Measurements from ENCODE around the gene GATA1. TPM values are rescaled to one million over a fixed set of nuclear protein-coding genes. Genes with fewer than 3 reads are reported as not detected.
A peak's percentile ranks its signal among the peaks of the same experiment; 100 is the strongest.

The GATA1 gene
- total RNA-seq = not detected

- no peak for ATAC-seq
- no peaks in the 10 kb centered on the region for H3K9me3 Mint-ChIP-seq (ENCODE audit: insufficient read depth)
- peaks cover 16% of the 10 kb centered on the region for H3K4me1 Mint-ChIP-seq (ENCODE audit: low read depth)
- peaks cover 6% of the 10 kb centered on the region for H3K27me3 Mint-ChIP-seq (ENCODE audit: low read depth)
- no peak within 1 kb of the TSS for H3K4me3 Mint-ChIP-seq
- H3K27ac Mint-ChIP-seq = no peak within 1 kb of the TSS
- DNase-seq = no peak
- H3K36me3 Mint-ChIP-seq (ENCODE audit: low read depth) = no peaks in the 10 kb centered on the region
- CTCF ChIA-PET = no interaction called here
- POLR2A ChIA-PET = no interaction called here
Observed at GRCh38 chrX:48786341-48786800, at the start of gene GATA1. TSS of gene GATA1 (plus strand) at chrX:48786590. CDS start at chrX:48791110, 4,520 bp downstream.

GRCh38 chrX:48736878-48737212 lies 49.5 kb upstream of the GATA1 start:
- ChIA-PET CTCF (interaction anchor here (1.0 kb wide), 3 partner anchors 65 to 201 kb away, joined by 3 to 6 read pairs (median 5); partner anchors contain the start of gene HDAC6), POLR2A (interaction anchor here (0.6 to 2.1 kb wide), 15 partner anchors 11 to 548 kb away, joined by 3 to 24 read pairs (median 4); partner anchors contain the start of genes HDAC6, RBM3, SUV39H1 and WAS)
- Mint-ChIP-seq H3K27me3 (ENCODE audit: low read depth) (no peaks in the 10 kb centered on the region), H3K4me3 (peak overlapping the region; percentile 96), H3K4me1 (ENCODE audit: low read depth) (peaks cover 21% of the 10 kb centered on the region), H3K27ac (peak overlapping the region; percentile 97), H3K9me3 (ENCODE audit: insufficient read depth) (no peaks in the 10 kb centered on the region), H3K36me3 (ENCODE audit: low read depth) (peaks cover 3% of the 10 kb centered on the region)
- DNase-seq (no peak), ATAC-seq (no peak)

DNA sequence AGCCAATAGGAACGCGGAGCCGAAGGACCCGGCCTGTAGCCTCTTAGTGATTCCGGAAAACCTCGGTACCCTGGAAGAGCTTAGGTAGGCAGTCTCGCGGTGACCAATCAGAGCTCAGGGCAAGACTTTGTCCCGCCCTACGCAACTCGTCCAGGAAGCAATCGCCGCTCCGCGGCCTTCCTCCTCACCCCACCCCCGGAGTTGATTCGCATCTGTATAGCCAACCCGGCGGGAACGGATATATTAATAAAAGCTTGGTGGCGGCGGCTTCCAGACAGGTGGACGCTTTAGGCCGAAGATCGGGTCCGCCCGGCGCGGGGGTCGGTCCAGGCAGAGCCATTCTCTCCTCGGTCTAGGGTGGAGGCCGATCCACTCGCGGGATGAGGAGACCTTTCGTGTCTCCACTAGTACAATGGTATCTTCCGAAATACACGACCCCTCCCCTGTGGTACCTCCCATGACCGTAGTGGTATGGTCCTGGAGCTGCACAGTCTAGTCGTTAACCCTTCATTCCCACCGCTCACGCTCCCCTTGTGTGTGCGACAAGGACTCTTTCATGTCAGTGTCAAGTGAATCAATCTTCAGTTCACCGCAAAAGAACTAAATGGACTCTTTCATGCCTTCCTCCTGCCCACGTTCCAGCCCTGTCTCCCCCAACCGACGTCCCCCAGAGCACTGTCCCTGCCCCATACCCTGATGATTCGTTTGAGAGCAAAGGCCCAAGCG lies 49.0 kb upstream of the GATA1 start:
- H3K4me3 Mint-ChIP-seq = peak overlapping the region; percentile 96
- no peaks in the 10 kb centered on the region for H3K9me3 Mint-ChIP-seq (ENCODE audit: insufficient read depth)
- H3K36me3 Mint-ChIP-seq (ENCODE audit: low read depth) = peaks cover 3% of the 10 kb centered on the region
- POLR2A ChIA-PET = interaction anchor here (0.6 to 2.1 kb wide), 16 partner anchors 11 to 548 kb away, joined by 3 to 24 read pairs (median 4); partner anchors contain the start of genes HDAC6, RBM3, SUV39H1 and WAS
- CTCF ChIA-PET = interaction anchor here (1.0 kb wide), 3 partner anchors 64 to 200 kb away, joined by 3 to 6 read pairs (median 5); partner anchors contain the start of gene HDAC6
- ATAC-seq (peak; percentile 100), DNase-seq (peak; percentile 93)
- peaks cover 21% of the 10 kb centered on the region for H3K4me1 Mint-ChIP-seq (ENCODE audit: low read depth)
- H3K27ac Mint-ChIP-seq = peak overlapping the region; percentile 97
- H3K27me3 Mint-ChIP-seq (ENCODE audit: low read depth) = no peaks in the 10 kb centered on the region

DNA sequence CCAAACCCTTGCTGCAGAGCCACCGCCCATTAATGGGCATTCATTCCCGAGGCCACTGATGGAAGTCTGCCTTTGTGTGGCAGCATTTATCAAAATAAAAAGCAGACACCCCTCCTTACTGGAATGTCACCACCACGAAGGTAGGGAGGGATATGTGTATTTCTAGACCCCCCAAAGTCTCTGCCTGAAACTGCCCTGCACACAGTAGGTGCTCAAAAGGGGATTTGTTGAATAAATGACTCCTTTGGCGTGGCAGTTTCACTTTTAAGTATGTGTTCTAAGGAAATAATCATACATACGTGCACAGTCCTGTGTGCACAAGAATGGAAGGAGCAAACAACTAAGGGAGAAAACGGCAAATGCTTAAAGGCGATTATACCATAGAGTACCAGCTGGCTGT lies 48.5 kb upstream of the GATA1 start:
- Mint-ChIP-seq H3K27ac (peak overlapping the region; percentile 97), H3K4me1 (ENCODE audit: low read depth) (peaks cover 21% of the 10 kb centered on the region), H3K4me3 (peak overlapping the region; percentile 96), H3K36me3 (ENCODE audit: low read depth) (peaks cover 3% of the 10 kb centered on the region), H3K9me3 (ENCODE audit: insufficient read depth) (no peaks in the 10 kb centered on the region), H3K27me3 (ENCODE audit: low read depth) (no peaks in the 10 kb centered on the region)
- no peak for ATAC-seq
- CTCF ChIA-PET = interaction anchor here (1.0 kb wide), 1 partner anchor 90 kb away, joined by 6 read pairs; no protein-coding TSS in a partner anchor
- POLR2A ChIA-PET = interaction anchor here (0.6 to 2.1 kb wide), 9 partner anchors 12 to 164 kb away, joined by 4 to 24 read pairs (median 6); partner anchors contain the start of genes HDAC6, RBM3, SUV39H1 and WAS
- no peak for DNase-seq

DNA sequence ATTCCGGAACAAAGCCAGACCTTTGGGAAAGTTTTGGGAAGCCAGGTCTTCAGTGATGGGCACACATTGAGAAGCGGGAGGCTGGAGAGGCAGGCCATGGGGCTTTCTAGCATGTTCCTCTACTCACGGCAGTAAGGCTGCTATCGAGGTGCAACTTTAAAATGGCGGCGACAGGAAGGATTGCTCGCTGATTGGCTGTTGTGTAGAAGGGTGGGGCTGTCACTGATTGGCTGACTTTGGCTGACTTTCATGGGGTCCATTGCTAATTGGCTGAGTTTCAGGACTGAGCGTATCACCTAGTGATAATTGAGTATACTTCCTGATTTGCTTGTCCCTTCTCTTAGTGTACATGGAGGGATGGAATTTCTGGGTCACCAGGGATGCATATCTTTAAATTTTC lies 44.6 kb upstream of the GATA1 start:
- POLR2A ChIA-PET = no interaction called here

DNA sequence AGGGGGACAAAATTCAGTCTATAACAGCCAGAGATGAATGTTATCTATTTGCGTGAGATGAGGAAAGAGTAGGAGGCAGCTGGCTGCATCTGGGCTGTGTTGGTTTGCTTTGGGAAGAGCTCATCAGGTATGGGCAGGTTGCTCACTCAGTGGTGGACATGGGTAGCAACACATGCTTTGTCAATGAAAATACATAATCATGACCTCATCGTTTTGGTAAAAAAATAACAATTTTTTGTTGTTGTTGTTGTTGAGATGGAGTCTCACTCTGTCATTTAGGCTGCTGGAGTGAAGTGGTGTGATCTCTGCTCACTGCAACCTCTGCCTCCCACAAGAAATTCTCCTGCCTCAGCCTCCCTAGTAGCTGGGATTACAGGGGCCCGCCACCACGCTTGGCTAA lies 41.2 kb upstream of the GATA1 start:
- no peak for DNase-seq
- no peak overlapping the region for H3K27ac Mint-ChIP-seq

More for the DNA sequence above, 44.6 kb upstream of the GATA1 start:
- no peaks in the 10 kb centered on the region for H3K36me3 Mint-ChIP-seq (ENCODE audit: low read depth)
- no peak overlapping the region for H3K4me3 Mint-ChIP-seq
- no peak for ATAC-seq
- H3K27ac Mint-ChIP-seq = no peak overlapping the region
- H3K27me3 Mint-ChIP-seq (ENCODE audit: low read depth) = no peaks in the 10 kb centered on the region
- DNase-seq = no peak
- CTCF ChIA-PET = no interaction called here
- no peaks in the 10 kb centered on the region for H3K9me3 Mint-ChIP-seq (ENCODE audit: insufficient read depth)
- H3K4me1 Mint-ChIP-seq (ENCODE audit: low read depth) = peaks cover 11% of the 10 kb centered on the region

DNA sequence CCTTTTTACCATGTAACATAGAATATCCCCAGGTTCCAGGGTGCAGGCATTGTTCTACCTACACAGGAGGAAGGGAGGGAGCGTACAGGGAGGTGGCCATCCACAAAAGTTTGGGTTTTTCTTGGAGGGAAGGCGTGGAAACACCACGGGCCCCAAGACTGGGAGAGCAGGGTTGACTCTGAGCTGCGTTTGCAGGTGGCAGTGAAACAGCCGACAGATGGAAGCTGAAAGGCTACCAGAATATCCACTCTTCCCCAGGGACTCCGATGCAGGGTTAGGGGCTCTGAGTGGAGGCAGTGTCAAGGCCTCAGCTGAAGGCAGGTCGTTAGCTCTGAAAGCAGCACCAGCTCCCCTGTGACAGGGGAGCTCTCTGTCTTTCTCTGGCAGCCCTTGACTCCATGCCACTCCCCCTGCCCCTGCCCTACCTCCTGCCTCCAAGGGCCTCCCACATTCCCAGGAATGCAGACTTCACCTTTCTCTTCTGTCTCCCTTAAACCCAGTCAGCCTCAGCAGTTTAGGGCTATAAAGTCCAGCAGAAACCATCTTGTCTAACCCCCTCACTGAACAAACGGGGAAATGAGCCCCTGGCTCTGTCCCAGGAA lies 38.9 kb upstream of the GATA1 start:
- POLR2A ChIA-PET = no interaction called here
- H3K27ac Mint-ChIP-seq = no peak overlapping the region

More for the DNA sequence above, 41.2 kb upstream of the GATA1 start:
- H3K9me3 Mint-ChIP-seq (ENCODE audit: insufficient read depth) = no peaks in the 10 kb centered on the region
- CTCF ChIA-PET = no interaction called here
- H3K4me3 Mint-ChIP-seq = no peak overlapping the region
- no peak for ATAC-seq
- no peaks in the 10 kb centered on the region for H3K4me1 Mint-ChIP-seq (ENCODE audit: low read depth)
- no peaks in the 10 kb centered on the region for H3K27me3 Mint-ChIP-seq (ENCODE audit: low read depth)
- no peaks in the 10 kb centered on the region for H3K36me3 Mint-ChIP-seq (ENCODE audit: low read depth)
- POLR2A ChIA-PET = no interaction called here

GRCh38 chrX:48749182-48749581 lies 37.2 kb upstream of the GATA1 start:
- Mint-ChIP-seq H3K36me3 (ENCODE audit: low read depth) (no peaks in the 10 kb centered on the region), H3K4me1 (ENCODE audit: low read depth) (peaks cover 3% of the 10 kb centered on the region), H3K27ac (no peak overlapping the region), H3K4me3 (no peak overlapping the region), H3K27me3 (ENCODE audit: low read depth) (no peaks in the 10 kb centered on the region), H3K9me3 (ENCODE audit: insufficient read depth) (no peaks in the 10 kb centered on the region)
- POLR2A ChIA-PET = interaction anchor here (0.9 kb wide), 1 partner anchor 12 kb away, joined by 3 read pairs; no protein-coding TSS in a partner anchor
- CTCF ChIA-PET = interaction anchor here (1.0 kb wide), 1 partner anchor 101 kb away, joined by 6 read pairs; no protein-coding TSS in a partner anchor
- no peak for ATAC-seq
- DNase-seq = no peak

More for the DNA sequence above, 38.9 kb upstream of the GATA1 start:
- Mint-ChIP-seq H3K36me3 (ENCODE audit: low read depth) (no peaks in the 10 kb centered on the region), H3K4me1 (ENCODE audit: low read depth) (peaks cover 3% of the 10 kb centered on the region), H3K9me3 (ENCODE audit: insufficient read depth) (no peaks in the 10 kb centered on the region), H3K27me3 (ENCODE audit: low read depth) (no peaks in the 10 kb centered on the region), H3K4me3 (no peak overlapping the region)
- ATAC-seq = no peak
- no peak for DNase-seq
- CTCF ChIA-PET = no interaction called here

DNA sequence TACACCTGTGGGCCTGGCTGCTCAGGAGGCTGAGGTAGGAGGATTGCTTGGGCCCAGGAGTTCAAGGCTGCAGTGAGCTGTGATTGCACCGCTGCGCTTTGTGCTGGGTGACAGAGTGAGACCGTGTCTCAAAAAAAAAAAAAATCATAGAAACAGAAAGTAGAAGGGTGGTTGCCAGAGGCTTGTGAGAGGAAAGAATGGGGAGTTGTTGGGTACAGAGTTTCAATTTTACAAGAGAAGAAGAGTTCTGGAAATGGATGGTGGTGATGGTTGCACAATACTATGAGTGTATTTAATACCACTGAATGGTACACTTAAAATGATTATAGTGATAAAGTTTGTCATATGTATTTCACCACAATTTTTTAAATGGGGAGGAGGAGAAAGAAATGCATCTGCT lies 35.0 kb upstream of the GATA1 start:
- no peak for DNase-seq
- H3K27me3 Mint-ChIP-seq (ENCODE audit: low read depth) = no peaks in the 10 kb centered on the region
- ChIA-PET POLR2A (no interaction called here), CTCF (no interaction called here)
- peak; percentile 39 for ATAC-seq
- no peaks in the 10 kb centered on the region for H3K36me3 Mint-ChIP-seq (ENCODE audit: low read depth)
- peaks cover 3% of the 10 kb centered on the region for H3K4me1 Mint-ChIP-seq (ENCODE audit: low read depth)
- no peaks in the 10 kb centered on the region for H3K9me3 Mint-ChIP-seq (ENCODE audit: insufficient read depth)
- H3K4me3 Mint-ChIP-seq = no peak overlapping the region
- H3K27ac Mint-ChIP-seq = peak overlapping the region; percentile 52

DNA sequence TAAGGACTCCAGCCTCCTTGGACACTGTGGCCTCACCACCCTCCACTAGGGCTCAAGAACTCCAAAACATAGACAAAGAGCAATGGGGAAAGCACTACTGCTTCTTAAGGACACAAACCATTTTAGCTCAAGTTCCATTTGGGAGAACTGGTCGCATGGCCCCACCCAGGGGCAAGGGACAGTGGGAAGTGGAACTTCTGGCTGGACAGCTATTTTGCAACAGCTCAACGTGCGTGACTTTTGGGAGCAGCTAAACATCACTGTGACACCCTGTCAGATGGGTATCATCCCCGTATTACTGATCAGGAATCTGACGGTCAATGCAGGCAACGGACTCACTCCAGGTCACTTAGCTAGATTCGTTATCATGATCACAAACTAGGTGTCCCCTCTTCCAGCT lies 33.9 kb upstream of the GATA1 start:
- Mint-ChIP-seq H3K4me3 (no peak overlapping the region), H3K36me3 (ENCODE audit: low read depth) (no peaks in the 10 kb centered on the region), H3K4me1 (ENCODE audit: low read depth) (peaks cover 3% of the 10 kb centered on the region), H3K27ac (no peak overlapping the region), H3K27me3 (ENCODE audit: low read depth) (no peaks in the 10 kb centered on the region), H3K9me3 (ENCODE audit: insufficient read depth) (no peaks in the 10 kb centered on the region)
- POLR2A ChIA-PET = no interaction called here
- no peak for DNase-seq
- no peak for ATAC-seq
- CTCF ChIA-PET = no interaction called here

DNA sequence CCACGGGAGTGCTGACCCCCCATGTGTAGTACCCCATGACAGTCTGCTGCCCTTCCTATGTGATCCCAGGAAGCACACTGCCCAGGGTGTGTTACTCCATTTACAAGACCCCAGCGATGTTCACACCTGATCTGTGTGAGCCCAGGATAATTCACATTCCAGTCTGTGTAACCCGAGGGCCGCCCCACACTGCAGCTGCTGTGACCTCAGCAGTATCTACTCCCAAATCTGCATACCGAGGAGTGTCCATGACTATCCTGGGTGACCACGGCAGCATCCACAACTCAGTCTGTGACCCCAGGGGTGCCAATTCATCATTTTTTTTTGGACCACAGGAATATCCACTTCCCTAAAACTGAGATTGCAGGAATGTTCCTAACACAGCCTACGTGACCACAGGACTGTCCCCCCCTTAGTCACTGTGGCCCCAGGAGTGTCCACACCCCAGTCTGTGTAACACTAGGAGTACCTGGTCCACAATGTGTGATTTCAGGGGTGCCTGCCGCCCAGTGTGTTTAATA lies 32.6 kb upstream of the GATA1 start:
- Mint-ChIP-seq H3K27ac (no peak overlapping the region), H3K36me3 (ENCODE audit: low read depth) (no peaks in the 10 kb centered on the region), H3K9me3 (ENCODE audit: insufficient read depth) (no peaks in the 10 kb centered on the region), H3K4me1 (ENCODE audit: low read depth) (peaks cover 3% of the 10 kb centered on the region), H3K4me3 (no peak overlapping the region), H3K27me3 (ENCODE audit: low read depth) (no peaks in the 10 kb centered on the region)
- POLR2A ChIA-PET = no interaction called here
- DNase-seq (no peak), ATAC-seq (no peak)
- CTCF ChIA-PET = no interaction called here

DNA sequence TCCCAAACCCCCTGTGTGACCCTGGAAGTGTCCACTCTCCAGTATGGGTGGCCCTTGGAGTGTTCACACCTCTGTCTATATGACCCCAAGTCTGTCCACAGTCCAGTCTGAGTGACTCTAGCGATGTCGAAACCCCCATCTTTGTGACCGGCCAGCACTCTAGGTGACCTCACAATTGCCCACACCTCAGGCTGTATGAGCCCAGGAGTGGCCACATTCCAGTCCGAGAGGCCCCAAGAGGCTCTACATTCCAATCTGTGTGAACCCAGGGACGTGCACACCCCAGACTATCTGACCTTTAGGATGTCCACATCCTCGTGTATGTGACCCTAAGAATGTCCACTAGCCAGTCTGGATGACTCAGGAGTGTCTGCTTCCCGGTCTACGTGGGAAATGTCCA lies 32.2 kb upstream of the GATA1 start:
- Mint-ChIP-seq H3K9me3 (ENCODE audit: insufficient read depth) (no peaks in the 10 kb centered on the region), H3K36me3 (ENCODE audit: low read depth) (no peaks in the 10 kb centered on the region), H3K27me3 (ENCODE audit: low read depth) (no peaks in the 10 kb centered on the region), H3K27ac (no peak overlapping the region), H3K4me3 (no peak overlapping the region), H3K4me1 (ENCODE audit: low read depth) (peaks cover 3% of the 10 kb centered on the region)
- no peak for DNase-seq
- ChIA-PET POLR2A (no interaction called here), CTCF (no interaction called here)
- no peak for ATAC-seq
